Sigmoid colon (tissue), 7 donors: Measurements from ENCODE around the gene ZNF10. TPM values are rescaled to one million over a fixed set of nuclear protein-coding genes. Genes with fewer than 3 reads are reported as not detected.

Experiments
- DNase-seq: peaks from one replicate; pipeline ENCODE4 v3.0.0-alpha.2; 2019
- H3K27ac ChIP-seq, 4 donors: fragments of 200-600 bp; sonication (generic); one replicate each; pipeline ENCODE4 v1.5.1; 2016 to 2019; ENCODE audit warnings: mild to moderate bottlenecking in 1 of 4
- H3K27me3 ChIP-seq, 3 donors: fragments of 200-600 bp; sonication (generic); one replicate each; pipeline ENCODE4 v1.5.1; 2019; ENCODE audit warnings: mild to moderate bottlenecking in 1 of 3
- H3K36me3 ChIP-seq, 4 donors: fragments of 200-600 bp; sonication (generic); one replicate each; pipeline ENCODE4 v1.5.1; 2016 to 2019
- H3K4me1 ChIP-seq, 4 donors: fragments of 200-600 bp; sonication (generic); one replicate each; pipeline ENCODE4 v1.5.1; 2017 to 2019
- H3K4me3 ChIP-seq, 4 donors: fragments of 200-600 bp; sonication (generic); one replicate each; pipeline ENCODE4 v1.5.1; 2017 to 2019; ENCODE audit warnings: mild to moderate bottlenecking in 2 of 4, moderate library complexity in 1 of 4
- H3K9me3 ChIP-seq, 4 donors: fragments of 200-600 bp in 3 of 4; sonication (generic) in 3 of 4; one replicate each; pipeline versions ENCODE4 v1.5.1 to v1.6.1; 2013 to 2019
- CTCF ChIP-seq, 4 experiments: fragments of 450-650 bp in 3 of 4; fragments of 200-600 bp in 1 of 4; IDR thresholded peaks; one replicate each; pipeline ENCODE4 v1.5.1; 2016 to 2019; ENCODE audit warnings: antibody characterized with exemption in 4 of 4, mild to moderate bottlenecking in 3 of 4, moderate library complexity in 2 of 4
- EP300 ChIP-seq, 4 donors: sonication (generic); formaldehyde crosslinking; IDR thresholded peaks; one replicate each; pipeline ENCODE4 v1.6.1; 2017; ENCODE audit warnings: antibody characterized with exemption in 4 of 4
- POLR2A ChIP-seq, 2 donors: fragments of 450-650 bp; IDR thresholded peaks; one replicate each; pipeline ENCODE4 v1.6.1; 2016; ENCODE audit warnings: antibody characterized with exemption in 2 of 2, mild to moderate bottlenecking in 2 of 2, moderate library complexity in 2 of 2
- POLR2AphosphoS5 ChIP-seq, 4 donors: sonication (generic); formaldehyde crosslinking; IDR thresholded peaks; one replicate each; pipeline ENCODE4 v1.6.1; 2017; ENCODE audit warnings: antibody characterized with exemption in 4 of 4
- whole genome bisulfite sequencing, 2 donors: extraction: QIAGEN DNeasy Blood & Tissue Kit; methylation state at CpG; one replicate each; pipeline ENCODE4 v1.1.7; 2013; 5-methylcytosine and 5-hydroxymethylcytosine counted together
- intact Hi-C: fragments of 100-400 bp; cut with DNase I; formaldehyde crosslinking; loops from one replicate; pipeline ENCODE4 v1.15.1; 2023
- polyA plus RNA-seq, 3 donors: library from polyadenylated mRNA; stranded (reverse); fragments of 200-250 nt; gene quantifications; one replicate each; pipeline ENCODE4 v1.2.3, GENCODE V29; 2013
- total RNA-seq, 4 donors: library from RNA; depleted of rRNA; stranded (reverse); fragments of >200 nt; gene quantifications; one replicate each; pipeline ENCODE4 v1.1.0, GENCODE V29; 2016
- donor health status: healthy with polysubstance abuse.
- donor health status: Bipolar disorder and iron deficiency.
- donor health status: healthy.

The ZNF10 gene
- total and polyA plus RNA-seq, 7 donors, result 0.46 to 22.8 (median 10.5) TPM

GRCh38 chr12:133106253-133106652 is 24.2 kb upstream of the ZNF10 start:
- intact Hi-C loops, result no loop called here
- no peaks in the 10 kb centered on the region for H3K27me3 ChIP-seq
- H3K9me3 ChIP-seq, result peaks cover 52 to 99% (median 85%) of the 10 kb centered on the region in 4 donors
- no peak for DNase-seq
- H3K27ac ChIP-seq, result no peak overlapping the region
- H3K4me1 ChIP-seq, result no peaks in the 10 kb centered on the region
- TF ChIP-seq POLR2A (IDR thresholded peaks at IDR 0.05), result no peak
- no peak for TF ChIP-seq CTCF (IDR thresholded peaks at IDR 0.05)
- TF ChIP-seq POLR2AphosphoS5 (IDR thresholded peaks at IDR 0.05), result no peak
- no peak for TF ChIP-seq EP300 (IDR thresholded peaks at IDR 0.05)
- peaks cover 24 to 93% (median 56%) of the 10 kb centered on the region in 4 donors for H3K36me3 ChIP-seq
- no peak overlapping the region for H3K4me3 ChIP-seq
- 97 to 98% methylated on average over 5 of the region's 5 CpGs for WGBS, 2 donors

GRCh38 chr12:133107121-133107520 is 23.3 kb upstream of the ZNF10 start:
- 94 to 98% methylated on average over 1 of the region's 1 CpG for WGBS, 2 donors

GRCh38 chr12:133108150-133108549 is 22.3 kb upstream of the ZNF10 start:
- Histone ChIP-seq H3K27ac (no peak overlapping the region), H3K9me3 (peaks cover 56 to 95% (median 75%) of the 10 kb centered on the region in 4 donors), H3K36me3 (peaks cover 20 to 80% (median 37%) of the 10 kb centered on the region in 4 donors), H3K4me3 (no peak overlapping the region), H3K4me1 (no peaks in the 10 kb centered on the region), H3K27me3 (no peaks in the 10 kb centered on the region)
- intact Hi-C loops, result loop anchor here (2.0 kb wide), 1 partner anchor 21 kb away; no protein-coding TSS in a partner anchor
- WGBS, 2 donors, result 96 to 99% methylated on average over 2 of the region's 2 CpGs
- TF ChIP-seq POLR2AphosphoS5 (IDR thresholded peaks at IDR 0.05), result no peak
- TF ChIP-seq CTCF (IDR thresholded peaks at IDR 0.05), result no peak
- no peak for DNase-seq

More at GRCh38 chr12:133107121-133107520, 23.3 kb upstream of the ZNF10 start:
- Histone ChIP-seq H3K27me3 (no peaks in the 10 kb centered on the region), H3K4me3 (no peak overlapping the region), H3K9me3 (peaks cover 55 to 96% (median 79%) of the 10 kb centered on the region in 4 donors), H3K36me3 (peaks cover 20 to 84% (median 48%) of the 10 kb centered on the region in 4 donors), H3K4me1 (no peaks in the 10 kb centered on the region), H3K27ac (no peak overlapping the region)
- intact Hi-C loops, result no loop called here
- DNase-seq, result no peak
- TF ChIP-seq CTCF (IDR thresholded peaks at IDR 0.05) (no peak), POLR2A (IDR thresholded peaks at IDR 0.05) (no peak), EP300 (IDR thresholded peaks at IDR 0.05) (no peak), POLR2AphosphoS5 (IDR thresholded peaks at IDR 0.05) (no peak)

GRCh38 chr12:133120385-133121191 is 9.8 kb upstream of the ZNF10 start:
- H3K4me1 ChIP-seq, result no peaks in the 10 kb centered on the region
- intact Hi-C loops, result no loop called here
- TF ChIP-seq CTCF (IDR thresholded peaks at IDR 0.05) (no peak), EP300 (IDR thresholded peaks at IDR 0.05) (no peak), POLR2A (IDR thresholded peaks at IDR 0.05) (no peak), POLR2AphosphoS5 (IDR thresholded peaks at IDR 0.05) (no peak)
- no peak for DNase-seq
- peaks cover 9 to 96% (median 52%) of the 10 kb centered on the region in 4 donors for H3K36me3 ChIP-seq
- no peaks in the 10 kb centered on the region for H3K27me3 ChIP-seq
- WGBS, 2 donors, result 94% methylated on average over 3 of the region's 3 CpGs
- no peak overlapping the region for H3K4me3 ChIP-seq
- H3K9me3 ChIP-seq, result peaks cover 61 to 97% (median 82%) of the 10 kb centered on the region in 4 donors
- H3K27ac ChIP-seq, result no peak overlapping the region
